GM08714 (cell line): Measurements from ENCODE around the gene TGFBR2.

Source experiments
- H3K4me3 ChIP-seq: fragments of 200-500 bp; sonication (Bioruptor generic); 2 replicates; pipeline ENCODE4 v1.5.1; 2014; ENCODE audit warnings: mild to moderate bottlenecking, low read length, inconsistent platforms
- ZNF274 ChIP-seq: IDR thresholded peaks from 2 replicates; pipeline ENCODE4 v1.6.1; 2012; ENCODE audit warnings: mild to moderate bottlenecking, low read depth, low read length

TGFBR2 gene

DNA sequence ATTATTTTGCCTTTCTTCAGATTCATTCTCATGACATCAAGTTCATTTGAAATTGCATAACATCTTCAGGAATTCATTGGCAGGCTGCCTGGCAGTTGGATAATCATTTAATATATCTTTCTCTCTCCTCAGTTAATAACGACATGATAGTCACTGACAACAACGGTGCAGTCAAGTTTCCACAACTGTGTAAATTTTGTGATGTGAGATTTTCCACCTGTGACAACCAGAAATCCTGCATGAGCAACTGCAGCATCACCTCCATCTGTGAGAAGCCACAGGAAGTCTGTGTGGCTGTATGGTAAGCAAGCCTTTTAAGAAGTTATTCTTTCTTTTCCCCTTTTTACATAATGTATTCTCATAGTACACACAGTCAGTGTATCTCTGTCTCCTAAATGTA lies 38.2 kb downstream of the TGFBR2 start:
- H3K4me3 ChIP-seq, result no peak overlapping the region
- TF ChIP-seq ZNF274, result no peak

GRCh38 chr3:30645077-30645476 lies 38.7 kb downstream of the TGFBR2 start:
- H3K4me3 ChIP-seq, result no peak overlapping the region; the same call in 1 of the 2 replicates
- no peak for TF ChIP-seq ZNF274

DNA sequence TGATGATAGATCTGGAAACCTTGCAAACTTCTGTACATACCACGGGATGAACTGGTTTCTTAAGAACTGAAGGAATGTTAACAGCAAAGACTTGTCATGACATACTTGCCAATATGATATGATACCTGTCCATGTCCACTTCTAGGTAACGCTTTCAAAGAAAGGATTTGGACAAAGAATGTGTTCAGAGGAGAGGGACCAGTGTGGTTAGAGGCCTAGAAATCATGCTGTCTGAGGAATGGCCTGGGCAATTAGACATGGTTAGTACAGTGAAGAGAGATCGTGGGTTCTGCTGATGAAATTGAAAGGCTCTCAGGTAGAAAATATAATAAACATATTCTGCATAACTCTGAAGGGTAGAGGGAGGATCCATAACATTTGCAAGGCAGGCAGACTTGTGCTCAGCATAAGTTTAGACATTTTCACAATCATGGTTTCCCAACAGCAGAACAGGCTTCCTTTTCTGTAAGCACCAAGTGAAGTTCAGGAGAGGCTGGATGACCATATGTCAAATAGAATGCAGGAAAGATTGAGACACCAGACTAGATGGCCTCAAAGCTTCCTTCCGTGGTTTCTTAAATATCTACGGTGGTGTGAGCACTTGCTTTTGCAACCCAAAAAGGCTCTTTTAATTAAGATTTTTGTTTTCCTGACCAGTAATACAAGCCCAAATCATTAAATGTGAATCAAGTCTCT lies 39.9 kb downstream of the TGFBR2 start:
- no peak for TF ChIP-seq ZNF274
- no peak overlapping the region for H3K4me3 ChIP-seq

DNA sequence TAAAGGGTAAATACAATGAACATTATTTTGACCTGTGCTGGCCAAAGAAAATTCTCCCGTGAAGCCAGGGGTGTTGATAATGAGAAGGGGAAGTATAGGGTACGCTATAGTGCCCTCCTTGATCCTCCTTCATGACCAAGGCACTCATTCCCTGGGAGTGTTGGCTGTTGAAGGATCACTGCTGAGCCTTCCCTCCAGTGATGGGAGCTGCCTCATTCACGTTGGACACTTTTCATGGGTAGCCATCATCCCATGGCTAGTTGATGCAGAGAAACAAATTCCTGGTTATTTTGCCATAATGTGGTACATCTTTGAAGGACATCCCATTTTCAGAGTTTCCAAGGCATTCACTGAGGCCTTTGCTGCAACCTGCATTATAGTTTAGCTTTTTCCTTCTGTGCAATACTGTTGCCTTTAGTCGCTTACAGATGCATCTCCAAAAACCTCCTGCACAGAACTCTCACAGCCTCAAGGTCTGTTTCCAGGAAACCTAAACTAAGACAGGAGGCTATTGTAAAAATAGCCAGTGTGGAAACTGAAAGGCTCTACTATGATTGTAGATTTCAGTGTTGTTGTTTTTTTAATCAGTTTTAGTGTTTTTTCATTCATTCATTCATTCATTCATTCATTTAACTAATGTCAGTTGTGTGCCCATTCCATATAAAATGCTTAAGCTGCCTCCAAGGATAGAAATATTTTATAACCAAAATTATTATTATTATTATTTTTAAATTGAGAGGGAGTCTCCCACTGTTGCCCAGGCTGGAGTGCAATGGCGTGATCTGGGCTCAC lies 40.8 kb downstream of the TGFBR2 start:
- no peak for TF ChIP-seq ZNF274
- no peak overlapping the region for H3K4me3 ChIP-seq

DNA sequence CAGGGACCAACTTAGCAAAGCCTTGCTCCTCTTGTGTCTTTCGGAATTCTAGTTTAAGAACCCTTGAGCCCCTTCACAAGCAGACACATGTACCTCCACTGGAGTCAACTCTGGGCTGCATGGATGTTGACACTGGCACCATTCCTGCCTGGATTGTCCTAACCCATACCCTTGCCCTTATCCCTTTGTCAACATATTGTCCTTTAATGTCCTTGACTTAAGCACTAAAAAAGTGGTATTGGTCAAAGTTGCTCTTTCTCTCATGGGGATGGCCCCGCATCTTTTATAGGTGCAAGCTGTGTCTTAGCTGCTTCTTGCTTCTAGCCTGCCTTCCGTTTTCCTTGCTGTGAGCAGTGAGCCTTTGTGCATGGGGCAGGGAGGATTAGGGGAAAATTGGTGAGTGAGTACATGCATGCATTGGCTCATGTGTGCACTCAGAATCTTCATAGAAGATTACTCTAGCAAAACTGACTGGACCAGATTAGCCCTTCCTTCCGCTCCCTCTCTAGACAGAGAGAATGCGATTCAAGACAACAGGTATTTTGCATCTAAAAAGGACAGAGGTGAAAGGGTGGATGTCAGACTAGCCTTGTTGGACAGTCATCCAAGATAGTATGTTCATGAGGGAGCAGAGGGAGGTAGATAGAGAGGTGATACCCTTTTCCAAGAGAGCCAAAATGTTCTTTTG lies 42.4 kb downstream of the TGFBR2 start:
- H3K4me3 ChIP-seq, result no peak overlapping the region
- no peak for TF ChIP-seq ZNF274

GRCh38 chr3:30649572-30650318 lies 43.3 kb downstream of the TGFBR2 start:
- no peak for TF ChIP-seq ZNF274
- H3K4me3 ChIP-seq, result no peak overlapping the region

- H3K4me3 ChIP-seq, result no peak overlapping the region
- TF ChIP-seq ZNF274, result no peak
These were observed 44.1 kb downstream of the TGFBR2 start for GRCh38 chr3:30650348-30650995.

GRCh38 chr3:30654269-30654668 lies 47.9 kb downstream of the TGFBR2 start:
- TF ChIP-seq ZNF274, result no peak
- no peak overlapping the region for H3K4me3 ChIP-seq

- H3K4me3 ChIP-seq, result peak overlapping the region; percentile 10; the same call in 1 of the 2 replicates
- no peak for TF ChIP-seq ZNF274
These were observed 48.9 kb downstream of the TGFBR2 start for GRCh38 chr3:30655187-30655812.

GRCh38 chr3:30656624-30657141 lies 50.3 kb downstream of the TGFBR2 start:
- no peak for TF ChIP-seq ZNF274
- no peak overlapping the region for H3K4me3 ChIP-seq

DNA sequence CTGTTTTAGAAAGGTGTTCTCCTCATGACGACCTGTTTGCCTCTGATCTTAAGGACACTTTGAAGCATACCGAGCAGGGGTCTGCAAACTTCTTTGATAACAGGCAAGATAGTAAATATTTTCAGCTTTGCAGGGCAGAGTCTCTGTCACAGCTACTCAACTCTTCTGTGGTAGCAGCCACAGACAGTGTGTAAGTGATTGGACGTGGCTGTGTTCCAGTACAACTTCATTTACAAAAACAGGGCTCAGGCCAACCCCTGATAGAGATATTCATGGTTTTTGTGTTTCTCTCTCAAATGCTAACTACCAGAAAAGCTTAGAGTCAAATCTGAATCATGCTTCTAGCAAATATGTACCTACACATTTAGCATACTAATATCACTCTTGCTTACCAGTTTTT lies 51.5 kb downstream of the TGFBR2 start:
- TF ChIP-seq ZNF274, result no peak
- no peak overlapping the region for H3K4me3 ChIP-seq

DNA sequence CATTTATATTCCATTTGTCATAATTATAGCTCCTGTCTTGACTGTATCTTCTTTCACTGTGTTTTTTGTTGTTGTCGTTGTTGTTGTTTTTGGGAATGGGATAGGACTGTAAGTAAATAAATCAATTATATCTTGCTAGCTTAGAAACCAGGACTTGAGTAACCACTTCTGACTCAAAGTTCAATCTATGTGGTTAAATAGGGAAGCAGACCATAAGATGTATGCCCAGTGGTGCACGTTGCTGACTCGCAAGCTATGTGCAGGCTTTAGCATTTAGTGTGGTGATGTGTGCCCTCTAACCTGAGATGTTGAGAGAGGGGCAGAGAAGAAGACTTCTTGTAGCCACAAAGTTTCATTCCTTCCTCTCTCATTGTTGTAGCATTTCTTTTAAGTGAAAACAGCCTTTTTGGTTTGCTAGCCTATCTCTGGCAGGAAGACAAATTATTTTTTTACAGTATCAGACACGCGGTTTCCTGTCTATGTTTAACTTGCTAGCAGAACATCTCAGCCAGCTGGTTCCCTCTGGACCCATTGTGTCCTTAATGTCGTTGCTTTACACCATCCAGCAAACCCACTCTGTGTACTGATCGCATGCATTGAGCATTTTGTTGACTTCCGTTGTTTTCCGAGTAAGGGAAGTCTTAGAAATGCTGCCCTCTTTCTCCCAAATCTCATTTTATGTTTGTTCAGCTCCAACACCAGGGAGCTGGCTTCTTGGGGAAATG lies 52.1 kb downstream of the TGFBR2 start:
- peak overlapping the region; percentile 54; the same call in 1 of the 2 replicates for H3K4me3 ChIP-seq

More for the DNA sequence above, 52.1 kb downstream of the TGFBR2 start:
- TF ChIP-seq ZNF274, result no peak
